ENCODE data around the gene PRRT1. TPM values are rescaled to one million over a fixed set of nuclear protein-coding genes. Genes with fewer than 3 reads are reported as not detected.

The PRRT1 gene
- polyA plus RNA-seq, 1 donor (not counting 4 experiments of a cell fraction or from before 2014, with no cell fraction given): 0.09 TPM

- no peak overlapping the region for H3K4me3 ChIP-seq (ENCODE audit: control insufficient read depth in 2 of 3, extremely low read depth in 1 of 3, insufficient read depth in 2 of 3, low read depth in 1 of 3, low read length in 3 of 3)
- no peaks in the 10 kb centered on the region for H3K9me1 ChIP-seq (ENCODE audit: control insufficient read depth, extremely low read depth, insufficient read depth, low read length)
- no peak for FAIRE-seq
- no peak overlapping the region for H3K27ac ChIP-seq (ENCODE audit: control insufficient read depth, insufficient read depth, low read length)
- H3K9me3 ChIP-seq (ENCODE audit: control insufficient read depth, low read depth, low read length): no peaks in the 10 kb centered on the region
- H3K4me2 ChIP-seq (ENCODE audit: control insufficient read depth, extremely low read depth, insufficient read depth, low read depth, low read length): no peak overlapping the region
- no peak for DNase-seq (ENCODE audit: low read depth, low spot score)
- H3K4me1 ChIP-seq (ENCODE audit: control insufficient read depth, extremely low read depth, insufficient read depth, low read length): peaks cover 14% of the 10 kb centered on the region
- H2AFZ ChIP-seq (ENCODE audit: control insufficient read depth, low read length): no peak overlapping the region
- no peak for TF ChIP-seq EZH2 (IDR thresholded peaks at IDR 0.05; ENCODE audit: low read length)
- no peaks in the 10 kb centered on the region for H3K79me2 ChIP-seq (ENCODE audit: control insufficient read depth, insufficient read depth, low read length)
- H4K20me1 ChIP-seq (ENCODE audit: control insufficient read depth, extremely low read depth, insufficient read depth, low read length): no peaks in the 10 kb centered on the region
- no peaks in the 10 kb centered on the region for H3K36me3 ChIP-seq (ENCODE audit: control insufficient read depth in 2 of 2, extremely low read depth in 1 of 2, insufficient read depth in 2 of 2, low read length in 2 of 2)
- H3K9ac ChIP-seq (ENCODE audit: control insufficient read depth, extremely low read depth, insufficient read depth, low read length): no peak overlapping the region
- dilution Hi-C loops (cut with MboI; ENCODE audit: extremely low pct_ligation_motif_present, low sequenced_read_pairs): no loop called here
- H3K27me3 ChIP-seq (ENCODE audit: control insufficient read depth, extremely low read depth, insufficient read depth, low read length): no peaks in the 10 kb centered on the region
Observed at GRCh38 chr6:32198866-32199265, 47.1 kb upstream of the PRRT1 start.

GRCh38 chr6:32198345-32198696 lies 46.6 kb upstream of the PRRT1 start:
- Histone ChIP-seq H3K27me3 (ENCODE audit: control insufficient read depth, extremely low read depth, insufficient read depth, low read length) (no peaks in the 10 kb centered on the region), H3K9ac (ENCODE audit: control insufficient read depth, extremely low read depth, insufficient read depth, low read length) (no peak overlapping the region), H3K4me1 (ENCODE audit: control insufficient read depth, extremely low read depth, insufficient read depth, low read length) (peaks cover 14% of the 10 kb centered on the region), H2AFZ (ENCODE audit: control insufficient read depth, low read length) (no peak overlapping the region), H3K27ac (ENCODE audit: control insufficient read depth, insufficient read depth, low read length) (no peak overlapping the region), H4K20me1 (ENCODE audit: control insufficient read depth, extremely low read depth, insufficient read depth, low read length) (no peaks in the 10 kb centered on the region), H3K4me2 (ENCODE audit: control insufficient read depth, extremely low read depth, insufficient read depth, low read depth, low read length) (no peak overlapping the region), H3K79me2 (ENCODE audit: control insufficient read depth, insufficient read depth, low read length) (no peaks in the 10 kb centered on the region), H3K4me3 (ENCODE audit: control insufficient read depth in 2 of 3, extremely low read depth in 1 of 3, insufficient read depth in 2 of 3, low read depth in 1 of 3, low read length in 3 of 3) (no peak overlapping the region), H3K9me3 (ENCODE audit: control insufficient read depth, low read depth, low read length) (no peaks in the 10 kb centered on the region), H3K36me3 (ENCODE audit: control insufficient read depth in 2 of 2, extremely low read depth in 1 of 2, insufficient read depth in 2 of 2, low read length in 2 of 2) (no peaks in the 10 kb centered on the region), H3K9me1 (ENCODE audit: control insufficient read depth, extremely low read depth, insufficient read depth, low read length) (no peaks in the 10 kb centered on the region)
- DNase-seq (ENCODE audit: low read depth, low spot score) (no peak), FAIRE-seq (no peak)
- dilution Hi-C loops (cut with MboI; ENCODE audit: extremely low pct_ligation_motif_present, low sequenced_read_pairs): no loop called here
- no peak for TF ChIP-seq EZH2 (IDR thresholded peaks at IDR 0.05; ENCODE audit: low read length)

DNA sequence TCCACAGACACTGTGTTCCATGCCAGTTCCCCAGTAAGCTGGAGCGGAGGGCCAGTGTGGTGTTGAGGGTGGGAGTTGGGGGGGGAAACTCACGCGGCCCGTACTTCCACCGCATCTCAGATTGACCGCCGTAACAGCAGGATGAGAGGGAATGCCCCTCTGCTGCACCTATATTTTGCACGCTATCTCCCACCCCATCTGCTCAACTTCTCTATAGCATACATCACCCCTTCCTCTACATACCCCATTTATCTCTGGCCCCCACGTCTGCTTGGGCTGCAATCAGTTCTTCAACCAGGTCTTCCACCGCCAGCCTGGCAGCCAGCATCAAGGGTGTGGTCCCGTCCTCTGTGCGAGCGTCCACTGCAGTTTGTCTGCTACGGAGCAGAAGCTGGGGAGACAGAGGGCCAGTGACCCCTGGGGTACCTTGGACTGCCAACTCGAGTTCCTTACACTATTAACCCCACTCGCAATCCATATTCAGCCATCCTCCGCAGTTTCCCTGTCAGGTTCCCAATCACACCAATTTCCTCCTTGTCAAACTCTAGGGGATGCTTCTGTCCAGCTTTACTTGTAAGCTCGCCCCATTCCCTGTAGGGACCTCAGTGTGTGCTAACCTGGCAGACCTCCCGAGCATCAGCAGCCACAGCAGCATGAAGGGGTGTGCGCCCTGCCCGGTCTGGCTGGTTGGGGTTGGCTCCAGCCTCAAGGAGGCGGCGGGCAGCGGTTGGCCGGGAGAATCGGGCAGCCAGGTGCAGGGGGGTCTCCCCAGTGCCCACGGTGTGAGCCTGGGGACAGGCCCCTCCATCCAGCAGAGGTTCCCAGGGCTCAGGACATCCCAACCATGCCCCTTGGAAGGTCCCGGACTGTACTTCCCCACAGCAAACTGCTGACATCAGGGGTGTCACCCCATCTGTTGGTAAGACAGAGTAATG lies 45.2 kb upstream of the PRRT1 start:
- peak overlapping the region; percentile 100 for H3K4me2 ChIP-seq (ENCODE audit: control insufficient read depth, extremely low read depth, insufficient read depth, low read depth, low read length)
- H3K27me3 ChIP-seq (ENCODE audit: control insufficient read depth, extremely low read depth, insufficient read depth, low read length): no peaks in the 10 kb centered on the region
- no peaks in the 10 kb centered on the region for H3K9me1 ChIP-seq (ENCODE audit: control insufficient read depth, extremely low read depth, insufficient read depth, low read length)
- DNase-seq (ENCODE audit: low read depth, low spot score) (no peak), FAIRE-seq (no peak)
- H3K36me3 ChIP-seq (ENCODE audit: control insufficient read depth in 2 of 2, extremely low read depth in 1 of 2, insufficient read depth in 2 of 2, low read length in 2 of 2): no peaks in the 10 kb centered on the region
- H4K20me1 ChIP-seq (ENCODE audit: control insufficient read depth, extremely low read depth, insufficient read depth, low read length): no peaks in the 10 kb centered on the region
- peak overlapping the region; percentile 96 for H3K27ac ChIP-seq (ENCODE audit: control insufficient read depth, insufficient read depth, low read length)
- TF ChIP-seq CTCF (optimal IDR thresholded peaks at IDR 0.05 in 1 of 3, IDR thresholded peaks at IDR 0.05 in 1 of 3, conservative IDR thresholded peaks at IDR 0.05 in 1 of 3; ENCODE audit: extremely low read depth in 1 of 3, insufficient read depth in 2 of 3, low read length in 3 of 3) (no peak), EZH2 (IDR thresholded peaks at IDR 0.05; ENCODE audit: low read length) (no peak)
- peaks cover 25% of the 10 kb centered on the region for H3K4me1 ChIP-seq (ENCODE audit: control insufficient read depth, extremely low read depth, insufficient read depth, low read length)
- dilution Hi-C loops (cut with MboI; ENCODE audit: extremely low pct_ligation_motif_present, low sequenced_read_pairs): no loop called here
- H3K9ac ChIP-seq (ENCODE audit: control insufficient read depth, extremely low read depth, insufficient read depth, low read length): peak overlapping the region; percentile 97
- H3K9me3 ChIP-seq (ENCODE audit: control insufficient read depth, low read depth, low read length): no peaks in the 10 kb centered on the region
- H3K4me3 ChIP-seq (ENCODE audit: control insufficient read depth in 2 of 3, extremely low read depth in 1 of 3, insufficient read depth in 2 of 3, low read depth in 1 of 3, low read length in 3 of 3): peak overlapping the region; percentile 54 to 91 (median 72)
- no peaks in the 10 kb centered on the region for H3K79me2 ChIP-seq (ENCODE audit: control insufficient read depth, insufficient read depth, low read length)
- H2AFZ ChIP-seq (ENCODE audit: control insufficient read depth, low read length): peak overlapping the region; percentile 52
